GM15510 (cell line): ENCODE measurements around the gene MET.

Source experiments
- POLR2A ChIP-seq: IDR thresholded peaks from 3 replicates; pipeline ENCODE4 v1.6.1; 2011; ENCODE audit warnings: borderline replicate concordance; ENCODE audit not compliant: insufficient read length; ENCODE audit errors: extremely low read depth

The MET gene

GRCh38 chr7:116797612-116798011 lies 125.6 kb downstream of the MET start:
- TF ChIP-seq POLR2A, result no peak

DNA sequence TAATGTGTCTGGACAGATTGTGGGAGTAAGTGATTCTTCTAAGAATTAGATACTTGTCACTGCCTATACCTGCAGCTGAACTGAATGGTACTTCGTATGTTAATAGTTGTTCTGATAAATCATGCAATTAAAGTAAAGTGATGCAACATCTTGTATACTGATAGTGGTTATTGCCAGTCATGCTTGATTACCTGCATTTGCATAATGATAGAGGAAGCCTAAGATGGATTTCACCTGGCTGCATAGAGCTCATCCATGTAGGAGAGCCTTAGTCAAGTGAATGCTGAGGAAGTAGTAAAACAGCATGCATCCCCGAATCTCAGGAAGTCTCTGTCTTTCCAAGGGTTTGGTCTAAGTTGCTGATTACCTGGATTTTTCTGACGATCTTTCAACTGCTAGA lies 126.2 kb downstream of the MET start:
- no peak for TF ChIP-seq POLR2A

DNA sequence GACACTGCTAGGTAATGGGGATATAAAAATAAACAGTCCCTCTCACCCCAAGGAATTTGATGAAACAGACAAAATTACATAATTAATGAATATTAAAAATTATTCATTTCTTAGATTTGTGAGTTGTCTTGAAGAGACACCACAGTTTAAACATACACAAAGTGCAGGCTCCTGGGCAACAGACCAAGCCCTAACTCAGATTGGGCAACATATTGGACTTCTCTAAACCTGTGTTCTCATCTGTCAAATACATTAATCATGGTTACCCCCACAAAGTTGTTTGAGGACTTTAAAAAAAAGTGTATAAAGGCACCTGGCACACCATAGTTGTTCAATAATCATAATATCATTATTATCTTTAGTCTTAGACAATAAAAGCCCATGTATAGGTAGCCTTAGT lies 127.9 kb downstream of the MET start:
- no peak for TF ChIP-seq POLR2A

- TF ChIP-seq POLR2A, result no peak
Observed at GRCh38 chr7:116800594-116800993, 128.6 kb downstream of the MET start.

DNA sequence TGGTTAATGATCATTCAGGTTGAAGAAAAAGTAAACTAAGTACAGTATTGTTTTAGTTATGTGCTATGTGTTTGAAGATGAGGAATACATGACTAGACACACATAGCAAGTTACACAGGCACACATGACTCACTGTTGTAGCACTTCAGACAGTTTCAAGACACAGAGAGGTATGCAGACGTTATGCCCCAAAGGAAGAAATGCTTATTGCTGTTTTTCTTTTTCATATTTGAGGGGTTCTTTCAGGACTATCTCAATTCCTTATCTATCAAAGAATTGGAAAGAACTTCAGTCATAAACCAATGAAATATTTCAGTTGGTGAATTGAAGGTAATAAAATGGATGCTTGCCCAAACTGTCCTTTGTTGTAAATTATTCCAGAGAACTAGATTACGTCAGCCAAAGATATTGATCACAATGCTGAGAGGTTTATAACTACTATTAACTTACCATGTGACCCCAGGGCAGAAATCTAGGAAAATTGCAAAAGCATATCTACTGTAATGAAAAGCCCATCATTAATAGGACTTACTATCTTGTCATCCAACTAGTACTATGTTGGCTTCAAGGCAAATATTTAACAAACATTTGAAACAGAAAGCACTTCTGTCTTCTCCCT lies 129.2 kb downstream of the MET start:
- TF ChIP-seq POLR2A, result no peak

DNA sequence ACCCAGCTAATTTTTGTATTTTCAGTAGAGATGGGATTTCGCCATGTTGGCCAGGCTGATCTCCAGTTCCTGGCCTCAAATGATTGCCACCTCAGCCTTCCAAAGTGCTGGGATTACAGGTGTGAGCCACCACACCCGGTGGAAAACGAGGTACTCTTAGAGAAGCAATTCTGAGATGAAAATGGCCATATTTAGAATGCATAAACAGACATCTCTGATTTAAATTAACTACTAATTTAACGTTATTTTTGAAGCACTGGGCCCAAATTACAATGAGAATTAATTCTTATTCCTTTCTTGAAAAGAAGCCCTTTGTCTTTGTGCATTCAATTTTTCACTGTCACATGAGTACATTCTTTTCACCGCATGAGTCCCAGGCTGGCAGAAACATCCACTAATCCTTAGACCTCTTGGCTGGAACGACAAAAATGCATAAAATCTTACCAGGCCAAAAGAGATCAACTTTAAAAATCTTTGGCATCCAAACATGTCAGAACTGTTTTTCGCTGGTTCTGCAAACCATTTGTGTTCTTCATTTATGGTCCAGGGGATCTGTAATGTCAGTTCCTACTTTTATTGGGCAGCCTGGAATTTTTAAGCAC lies 130.2 kb downstream of the MET start:
- TF ChIP-seq POLR2A, result no peak

DNA sequence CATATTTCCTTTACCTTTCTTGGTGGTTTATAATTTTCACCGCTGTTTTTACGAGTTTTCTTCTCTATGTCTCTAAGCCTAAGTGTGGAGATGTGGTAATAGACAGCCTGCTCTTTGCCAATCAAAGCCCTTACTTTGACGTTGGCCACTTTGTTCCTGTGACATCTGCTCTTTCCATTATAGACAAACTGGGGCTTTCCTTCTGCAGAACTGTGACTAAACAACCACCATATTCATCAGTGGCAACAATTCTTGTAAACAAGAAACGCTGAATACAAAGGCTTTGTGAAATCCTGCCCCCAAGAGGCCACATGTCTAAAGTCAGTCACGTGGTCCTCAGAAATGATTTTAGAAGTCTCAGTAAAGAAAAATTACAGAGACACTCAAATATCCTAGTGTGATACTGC lies 130.8 kb downstream of the MET start:
- TF ChIP-seq POLR2A, result no peak

- no peak for TF ChIP-seq POLR2A
Observed at GRCh38 chr7:116804471-116804870, 132.5 kb downstream of the MET start.

GRCh38 chr7:116805100-116805544 lies 133.1 kb downstream of the MET start:
- TF ChIP-seq POLR2A, result no peak

DNA sequence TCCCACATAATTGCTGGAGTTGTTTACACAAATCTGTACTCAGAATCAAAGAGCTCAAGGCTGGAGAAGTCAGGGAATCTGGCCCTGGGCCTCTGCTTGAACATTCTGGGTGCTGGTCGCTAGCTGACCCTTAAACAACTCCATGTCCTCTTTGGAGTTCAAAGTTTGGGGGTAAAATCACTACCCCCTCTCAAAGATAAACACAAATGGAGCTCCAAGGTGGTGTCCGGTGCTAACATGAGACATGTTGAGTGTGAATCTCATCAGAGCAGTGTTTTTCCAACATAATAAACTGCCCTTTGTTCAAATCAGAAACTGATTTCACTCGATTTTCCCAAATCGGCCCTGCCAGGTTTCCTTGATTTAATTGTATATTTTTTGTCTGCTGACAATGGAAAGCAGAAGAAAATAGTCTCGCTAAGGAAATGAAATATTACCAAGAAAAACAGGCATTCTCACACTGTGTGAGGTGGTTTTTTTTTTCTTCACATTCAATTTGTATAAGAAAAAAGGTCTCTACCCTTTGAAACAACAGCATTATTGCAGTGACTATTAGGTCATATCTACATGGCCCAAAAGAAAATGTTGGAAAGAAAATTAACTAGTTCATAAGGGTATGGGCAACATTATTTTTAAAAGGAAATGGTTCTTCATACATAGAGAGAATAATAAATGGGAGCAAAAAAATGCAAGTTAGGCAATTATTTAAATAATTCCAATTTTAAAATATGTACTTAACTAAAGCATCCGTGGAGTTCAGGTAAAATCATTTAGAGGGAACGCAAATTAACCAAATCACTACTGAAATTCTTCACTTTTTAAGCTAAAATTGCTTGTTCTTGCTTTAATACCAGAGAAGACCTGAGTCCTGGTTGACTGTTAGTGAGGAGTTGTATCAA lies 134.3 kb downstream of the MET start:
- no peak for TF ChIP-seq POLR2A

GRCh38 chr7:116807011-116807560 lies 135.1 kb downstream of the MET start:
- no peak for TF ChIP-seq POLR2A

GRCh38 chr7:116809636-116810266 lies 137.8 kb downstream of the MET start:
- no peak for TF ChIP-seq POLR2A

DNA sequence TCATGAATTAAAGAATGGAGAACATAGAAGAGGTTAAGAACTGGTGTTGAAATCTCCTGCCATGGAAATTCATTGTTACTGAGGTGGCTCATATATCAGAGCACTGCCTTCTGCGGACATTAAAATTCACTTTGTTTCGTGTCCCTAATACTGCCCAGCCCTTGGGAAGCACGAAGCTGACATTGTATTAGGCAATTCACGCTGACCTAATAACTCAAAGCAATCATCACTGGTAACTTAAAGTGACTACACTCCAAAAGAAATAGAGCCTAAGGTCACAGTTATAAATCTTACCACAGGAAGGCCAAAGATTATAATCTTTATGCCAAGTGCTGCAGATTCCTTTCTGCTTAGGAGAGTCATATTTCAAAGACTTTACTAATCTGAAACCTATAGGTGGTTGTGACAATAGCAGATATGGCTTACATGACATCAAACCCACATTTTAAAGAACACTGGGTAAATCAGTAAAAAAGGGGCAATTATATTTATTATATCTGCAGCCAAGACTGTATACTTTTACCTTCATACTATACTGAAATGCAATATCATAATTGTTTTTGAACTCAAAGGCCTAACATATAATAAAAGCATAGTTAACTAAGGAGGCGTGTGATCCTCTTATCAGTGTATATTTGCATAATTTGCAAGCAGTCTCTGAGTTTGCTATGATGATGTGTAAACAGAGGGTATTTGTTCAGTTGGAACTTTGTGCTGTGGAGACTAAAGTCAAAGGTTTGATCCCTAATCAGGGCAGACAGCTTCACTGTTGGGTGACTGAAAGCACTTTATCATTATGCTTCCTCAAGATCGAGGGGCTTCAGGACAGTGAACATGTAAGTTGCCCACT lies 138.5 kb downstream of the MET start:
- no peak for TF ChIP-seq POLR2A

GRCh38 chr7:116811768-116812167 lies 139.8 kb downstream of the MET start:
- TF ChIP-seq POLR2A, result no peak
